Brain microvascular endothelial cell (primary cell): Measurements from ENCODE around the gene KCNMA1.

Source experiments
- DNase-seq: peaks from one replicate; pipeline ENCODE4 v3.0.0-alpha.2; 2020
- H3K27ac ChIP-seq: fragments of 250-450 bp; sonication (Bioruptor Pico); 2 replicates; pipeline ENCODE4 v1.5.1; 2020; ENCODE audit warnings: mild to moderate bottlenecking, moderate library complexity
- H3K27me3 ChIP-seq: fragments of 250-450 bp; sonication (Bioruptor Pico); replicated peaks from 2 replicates; pipeline ENCODE4 v1.5.1; 2020; ENCODE audit warnings: mild to moderate bottlenecking
- H3K36me3 ChIP-seq: fragments of 250-450 bp; sonication (Bioruptor Pico); replicated peaks from 2 replicates; pipeline ENCODE4 v1.5.1; 2020; ENCODE audit warnings: mild to moderate bottlenecking
- H3K4me3 ChIP-seq: 2 replicates; pipeline ENCODE4 v1.5.1; 2011; ENCODE audit warnings: low read depth, mild to moderate bottlenecking, control low read depth, low read length, moderate library complexity
- in situ Hi-C: cut with HindIII; loops from 2 replicates; pipeline ENCODE4 v1.10.0; 2017; ENCODE audit warnings: low sequenced_read_pairs, low pct_ligation_motif_present
- TF ChIP-seq, protein P1 (sequence below): IDR thresholded peaks from 2 replicates; pipeline ENCODE4 v1.5.1; 2011; ENCODE audit warnings: low read depth, mild to moderate bottlenecking, moderate library complexity, low read length, control low read depth, inconsistent platforms; ENCODE audit errors: missing control alignments

Gene KCNMA1

DNA sequence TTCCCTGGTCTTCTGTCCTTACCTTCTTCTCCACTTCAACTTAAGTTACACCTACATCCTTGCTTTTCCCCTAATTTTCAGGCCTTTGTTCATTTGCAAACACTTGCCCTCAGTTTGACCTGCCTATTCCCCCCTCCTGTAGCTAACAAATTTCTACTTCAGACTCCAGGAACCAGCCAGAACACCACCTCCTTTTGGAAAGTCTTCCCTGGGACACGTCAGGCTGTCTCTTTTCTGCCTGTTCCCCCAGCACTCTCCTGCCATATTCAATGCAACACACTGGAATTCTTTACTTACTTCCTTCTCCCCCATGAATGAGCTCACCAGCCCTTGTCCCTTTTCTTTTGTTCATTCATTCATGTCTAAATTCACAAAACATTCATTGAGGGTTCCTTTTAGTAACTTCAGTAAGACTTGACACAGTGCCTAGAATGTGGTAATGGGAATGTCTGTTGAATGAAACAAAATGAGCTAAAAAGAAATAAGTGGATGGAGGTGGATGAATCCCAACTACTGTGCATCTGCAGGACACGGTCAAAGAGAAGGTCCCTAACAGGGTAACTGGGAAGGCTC, 478.0 kb downstream of the KCNMA1 start:
- DNase-seq = no peak

DNA sequence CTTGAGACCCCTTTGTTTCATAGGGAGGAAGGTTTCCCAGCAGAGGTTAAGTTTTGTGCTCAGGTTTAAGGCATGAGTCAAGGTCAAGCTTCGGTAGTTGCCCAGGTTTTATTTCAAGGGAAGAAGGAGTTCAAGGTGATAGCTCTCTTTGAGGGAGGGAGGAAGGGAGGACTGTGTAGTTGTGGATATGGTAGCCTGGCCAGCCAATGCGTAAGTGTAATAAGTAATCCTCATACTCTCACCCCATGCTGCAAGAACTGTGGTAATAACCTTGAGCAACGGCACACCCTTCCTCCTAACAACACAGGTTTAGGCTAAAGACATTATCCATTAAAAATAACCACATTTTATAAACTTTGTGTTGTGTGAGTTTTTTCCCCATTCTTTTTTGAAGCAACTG, 478.9 kb downstream of the KCNMA1 start:
- no peaks in the 10 kb centered on the region for H3K27me3 ChIP-seq
- H3K27ac ChIP-seq = no peak overlapping the region
- TF ChIP-seq, protein P1, sequence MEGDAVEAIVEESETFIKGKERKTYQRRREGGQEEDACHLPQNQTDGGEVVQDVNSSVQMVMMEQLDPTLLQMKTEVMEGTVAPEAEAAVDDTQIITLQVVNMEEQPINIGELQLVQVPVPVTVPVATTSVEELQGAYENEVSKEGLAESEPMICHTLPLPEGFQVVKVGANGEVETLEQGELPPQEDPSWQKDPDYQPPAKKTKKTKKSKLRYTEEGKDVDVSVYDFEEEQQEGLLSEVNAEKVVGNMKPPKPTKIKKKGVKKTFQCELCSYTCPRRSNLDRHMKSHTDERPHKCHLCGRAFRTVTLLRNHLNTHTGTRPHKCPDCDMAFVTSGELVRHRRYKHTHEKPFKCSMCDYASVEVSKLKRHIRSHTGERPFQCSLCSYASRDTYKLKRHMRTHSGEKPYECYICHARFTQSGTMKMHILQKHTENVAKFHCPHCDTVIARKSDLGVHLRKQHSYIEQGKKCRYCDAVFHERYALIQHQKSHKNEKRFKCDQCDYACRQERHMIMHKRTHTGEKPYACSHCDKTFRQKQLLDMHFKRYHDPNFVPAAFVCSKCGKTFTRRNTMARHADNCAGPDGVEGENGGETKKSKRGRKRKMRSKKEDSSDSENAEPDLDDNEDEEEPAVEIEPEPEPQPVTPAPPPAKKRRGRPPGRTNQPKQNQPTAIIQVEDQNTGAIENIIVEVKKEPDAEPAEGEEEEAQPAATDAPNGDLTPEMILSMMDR = no peak
- DNase-seq = no peak
- H3K36me3 ChIP-seq = no peaks in the 10 kb centered on the region
- H3K4me3 ChIP-seq = no peak overlapping the region
- in situ Hi-C loops = no loop called here

More for the DNA sequence above, 478.0 kb downstream of the KCNMA1 start:
- no peaks in the 10 kb centered on the region for H3K27me3 ChIP-seq
- in situ Hi-C loops = no loop called here
- TF ChIP-seq, protein P1 = no peak
- peak overlapping the region; percentile 79 for H3K27ac ChIP-seq
- no peaks in the 10 kb centered on the region for H3K36me3 ChIP-seq
- no peak overlapping the region for H3K4me3 ChIP-seq

DNA sequence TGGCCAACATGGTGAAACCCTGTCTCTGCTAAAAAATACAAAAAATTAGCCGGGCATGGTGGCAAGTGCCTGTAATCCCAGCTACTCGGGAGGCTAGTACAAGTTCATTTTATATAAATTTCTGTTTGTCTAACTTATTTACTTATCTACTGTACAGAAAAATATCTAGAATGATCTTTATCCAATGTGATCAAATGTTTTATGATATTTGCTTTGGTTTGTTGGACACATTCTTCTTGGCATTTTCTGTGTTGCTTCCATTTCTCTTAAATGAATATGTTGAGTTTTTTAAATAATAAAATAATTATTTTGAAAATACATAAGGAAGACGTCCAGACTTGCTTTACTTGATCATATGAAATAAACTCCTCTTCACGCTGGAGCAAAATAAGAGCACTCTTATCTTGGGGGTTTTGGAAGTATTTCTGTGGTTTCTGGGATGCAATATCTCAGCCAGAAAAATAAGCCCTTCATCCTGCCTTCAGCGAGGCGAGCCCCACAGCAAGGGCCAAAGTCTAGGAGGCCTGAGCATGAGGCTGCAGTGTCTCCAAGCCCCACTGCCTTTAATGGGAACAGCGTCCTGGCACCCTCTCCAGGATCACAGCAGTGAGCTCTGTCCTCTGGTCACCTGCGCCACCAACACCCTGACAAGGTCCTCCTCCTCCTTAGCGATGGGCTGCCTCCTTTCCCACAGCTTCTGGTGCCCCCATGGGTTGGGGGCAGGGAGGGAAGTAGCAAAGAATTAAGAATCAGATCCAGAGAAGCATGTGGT, 480.2 kb downstream of the KCNMA1 start:
- H3K27ac ChIP-seq = peak overlapping the region; percentile 92
- no peaks in the 10 kb centered on the region for H3K36me3 ChIP-seq
- in situ Hi-C loops = no loop called here
- peak; percentile 56 for DNase-seq
- TF ChIP-seq, protein P1 = no peak
- no peaks in the 10 kb centered on the region for H3K27me3 ChIP-seq
- no peak overlapping the region for H3K4me3 ChIP-seq

- peak; percentile 85 for DNase-seq
- Histone ChIP-seq H3K27ac (peak overlapping the region; percentile 92), H3K4me3 (no peak overlapping the region), H3K36me3 (no peaks in the 10 kb centered on the region), H3K27me3 (no peaks in the 10 kb centered on the region)
- in situ Hi-C loops = no loop called here
- TF ChIP-seq, protein P1 = no peak
Observed at GRCh38 chr10:77156406-77156879, 481.2 kb downstream of the KCNMA1 start.

- in situ Hi-C loops = no loop called here
- no peak for DNase-seq
- Histone ChIP-seq H3K4me3 (no peak overlapping the region), H3K27me3 (no peaks in the 10 kb centered on the region), H3K27ac (no peak overlapping the region), H3K36me3 (no peaks in the 10 kb centered on the region)
- TF ChIP-seq, protein P1 = no peak
Observed at GRCh38 chr10:77152256-77152655, 485.4 kb downstream of the KCNMA1 start.
